Activated naive CD8-positive, alpha-beta T cell treated with anti-CD3 and anti-CD28 coated beads, Interleukin-2, amount 50 U/mL, for 24 hours (primary cell): ENCODE results near the gene CPTP.

ENCODE experiments used
- ATAC-seq: fragments of 150-1000 bp; cut with Tn5 transposase; one replicate; pipeline ENCODE4 v1.10.0; 2021
- DNase-seq: peaks from one replicate; pipeline ENCODE4 v3.0.0; 2021
- H3K27ac Mint-ChIP-seq: one replicate; pipeline ENCODE4 v1.8.0; 2021; ENCODE audit warnings: mild to moderate bottlenecking, mixed read lengths
- H3K27me3 Mint-ChIP-seq: one replicate; pipeline ENCODE4 v1.8.0; 2021; ENCODE audit warnings: mixed read lengths
- H3K36me3 Mint-ChIP-seq: one replicate; pipeline ENCODE4 v1.8.0; 2021; ENCODE audit warnings: low read depth, mixed read lengths
- H3K4me1 Mint-ChIP-seq: one replicate; pipeline ENCODE4 v1.8.0; 2021; ENCODE audit warnings: mixed read lengths
- H3K4me3 Mint-ChIP-seq: one replicate; pipeline ENCODE4 v1.8.0; 2021; ENCODE audit warnings: mild to moderate bottlenecking, moderate library complexity, mixed read lengths
- H3K9me3 Mint-ChIP-seq: one replicate; pipeline ENCODE4 v1.8.0; 2021; ENCODE audit warnings: mixed read lengths

Gene CPTP

DNA sequence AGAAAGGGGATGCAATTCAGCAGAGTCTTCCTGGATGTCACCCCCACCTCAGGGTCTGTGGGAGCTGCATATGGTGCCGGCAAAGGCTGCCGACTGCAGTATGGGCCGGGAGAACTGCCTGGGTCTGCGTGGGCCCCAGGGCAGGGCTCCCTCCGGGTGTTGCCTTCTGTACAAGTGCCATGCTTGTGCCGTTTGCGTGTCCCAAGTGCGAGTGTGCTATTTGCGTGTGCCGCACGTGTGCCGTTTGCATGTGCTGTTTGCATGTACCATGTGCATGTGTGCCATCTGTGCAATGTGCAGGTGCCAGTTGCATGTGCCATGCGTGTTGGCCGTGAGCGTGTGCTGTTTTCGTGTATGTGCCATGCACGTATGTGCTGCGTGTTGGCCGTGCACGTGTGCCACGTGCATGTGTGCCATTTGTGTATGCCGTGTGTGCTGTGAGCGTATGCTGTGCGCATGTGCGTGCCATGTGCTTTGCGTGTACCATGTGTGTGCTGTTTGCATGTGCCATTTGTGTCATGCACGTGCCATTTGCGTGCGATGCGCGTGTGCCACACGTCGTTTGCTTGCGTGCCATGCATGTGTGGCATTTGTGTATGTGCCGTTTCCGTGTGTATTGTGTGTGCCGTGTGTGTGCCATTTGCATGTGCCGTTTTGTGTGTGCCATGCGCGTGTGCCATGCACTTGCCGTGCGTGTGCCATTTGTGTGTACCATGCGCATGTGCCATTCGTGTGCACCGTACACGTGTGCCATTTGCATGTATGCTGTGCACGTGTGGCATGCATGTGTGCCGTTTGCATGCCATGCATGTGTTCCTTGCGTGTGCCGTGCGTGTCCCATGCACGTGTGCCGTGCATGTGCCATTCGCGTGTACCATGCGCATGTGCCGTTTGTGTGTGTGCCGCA, 5.0 kb downstream of the CPTP start:
- ATAC-seq (no peak), DNase-seq (no peak)
- H3K4me1 Mint-ChIP-seq = peaks cover 8% of the 10 kb centered on the region
- H3K4me3 Mint-ChIP-seq = no peak overlapping the region
- H3K36me3 Mint-ChIP-seq = no peaks in the 10 kb centered on the region
- H3K9me3 Mint-ChIP-seq = no peaks in the 10 kb centered on the region
- H3K27ac Mint-ChIP-seq = no peak overlapping the region
- H3K27me3 Mint-ChIP-seq = no peaks in the 10 kb centered on the region

DNA sequence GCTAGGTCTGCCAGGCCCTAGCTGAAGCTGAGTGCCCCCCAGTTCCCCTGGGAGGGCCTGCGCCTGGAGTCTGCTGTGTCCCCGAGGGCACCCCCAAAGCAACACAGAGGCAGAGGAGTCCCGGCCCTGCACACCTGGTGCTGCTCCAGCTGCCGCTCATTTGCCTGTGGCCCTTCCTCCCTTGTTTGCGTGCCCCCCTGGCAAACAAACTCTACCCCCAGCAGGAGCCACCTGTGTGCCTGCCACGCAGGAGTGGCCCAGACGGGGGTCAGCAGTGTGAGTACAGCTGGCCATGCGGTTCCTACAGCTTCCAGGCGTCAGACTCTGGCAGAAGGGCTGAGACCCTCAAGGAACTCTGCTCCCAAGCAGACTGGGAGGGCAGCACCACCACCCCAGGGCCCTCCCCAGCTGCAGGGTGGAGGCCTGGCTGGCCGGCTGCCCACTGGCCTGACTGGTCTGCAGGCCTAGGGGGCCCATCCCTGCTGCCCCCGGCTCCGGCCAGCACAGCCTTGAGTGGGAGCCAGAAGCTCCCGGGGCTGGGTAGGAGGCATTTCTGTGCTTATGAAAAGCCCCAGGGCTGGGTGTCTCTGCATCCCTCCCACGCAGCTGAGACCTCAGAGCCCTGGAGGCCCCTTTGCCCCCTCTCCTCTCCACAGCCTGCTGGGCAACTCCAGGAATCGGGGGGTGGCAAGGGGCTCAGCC, 5.9 kb downstream of the CPTP start:
- no peak overlapping the region for H3K27ac Mint-ChIP-seq
- H3K4me3 Mint-ChIP-seq = no peak overlapping the region
- H3K9me3 Mint-ChIP-seq = no peaks in the 10 kb centered on the region
- H3K4me1 Mint-ChIP-seq = peaks cover 6% of the 10 kb centered on the region
- H3K36me3 Mint-ChIP-seq = no peaks in the 10 kb centered on the region
- no peaks in the 10 kb centered on the region for H3K27me3 Mint-ChIP-seq
- no peak for ATAC-seq
- DNase-seq = no peak

DNA sequence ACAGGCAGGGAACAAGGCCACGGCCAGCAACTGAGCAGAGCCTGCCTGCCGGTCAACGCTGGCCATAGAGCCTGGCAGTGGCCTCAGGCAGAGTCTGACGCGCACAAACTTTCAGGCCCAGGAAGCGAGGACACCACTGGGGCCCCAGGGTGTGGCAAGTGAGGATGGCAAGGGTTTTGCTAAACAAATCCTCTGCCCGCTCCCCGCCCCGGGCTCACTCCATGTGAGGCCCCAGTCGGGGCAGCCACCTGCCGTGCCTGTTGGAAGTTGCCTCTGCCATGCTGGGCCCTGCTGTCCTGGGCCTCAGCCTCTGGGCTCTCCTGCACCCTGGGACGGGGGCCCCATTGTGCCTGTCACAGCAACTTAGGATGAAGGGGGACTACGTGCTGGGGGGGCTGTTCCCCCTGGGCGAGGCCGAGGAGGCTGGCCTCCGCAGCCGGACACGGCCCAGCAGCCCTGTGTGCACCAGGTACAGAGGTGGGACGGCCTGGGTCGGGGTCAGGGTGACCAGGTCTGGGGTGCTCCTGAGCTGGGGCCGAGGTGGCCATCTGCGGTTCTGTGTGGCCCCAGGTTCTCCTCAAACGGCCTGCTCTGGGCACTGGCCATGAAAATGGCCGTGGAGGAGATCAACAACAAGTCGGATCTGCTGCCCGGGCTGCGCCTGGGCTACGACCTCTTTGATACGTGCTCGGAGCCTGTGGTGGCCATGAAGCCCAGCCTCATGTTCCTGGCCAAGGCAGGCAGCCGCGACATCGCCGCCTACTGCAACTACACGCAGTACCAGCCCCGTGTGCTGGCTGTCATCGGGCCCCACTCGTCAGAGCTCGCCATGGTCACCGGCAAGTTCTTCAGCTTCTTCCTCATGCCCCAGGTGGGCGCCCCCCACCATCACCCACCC, 6.7 kb downstream of the CPTP start, which contains the start of gene TAS1R3:
TSS of gene TAS1R3 (plus strand) at position 213 of the 898 bp plus-strand sequence. CDS start at position 279, 66 bp downstream.
- no peak within 1 kb of the TSS for H3K27ac Mint-ChIP-seq
- H3K4me1 Mint-ChIP-seq = no peaks in the 10 kb centered on the region
- H3K9me3 Mint-ChIP-seq = no peaks in the 10 kb centered on the region
- no peak for DNase-seq
- no peak within 1 kb of the TSS for H3K4me3 Mint-ChIP-seq
- ATAC-seq = no peak
- H3K27me3 Mint-ChIP-seq = no peaks in the 10 kb centered on the region
- no peaks in the 10 kb centered on the region for H3K36me3 Mint-ChIP-seq

DNA sequence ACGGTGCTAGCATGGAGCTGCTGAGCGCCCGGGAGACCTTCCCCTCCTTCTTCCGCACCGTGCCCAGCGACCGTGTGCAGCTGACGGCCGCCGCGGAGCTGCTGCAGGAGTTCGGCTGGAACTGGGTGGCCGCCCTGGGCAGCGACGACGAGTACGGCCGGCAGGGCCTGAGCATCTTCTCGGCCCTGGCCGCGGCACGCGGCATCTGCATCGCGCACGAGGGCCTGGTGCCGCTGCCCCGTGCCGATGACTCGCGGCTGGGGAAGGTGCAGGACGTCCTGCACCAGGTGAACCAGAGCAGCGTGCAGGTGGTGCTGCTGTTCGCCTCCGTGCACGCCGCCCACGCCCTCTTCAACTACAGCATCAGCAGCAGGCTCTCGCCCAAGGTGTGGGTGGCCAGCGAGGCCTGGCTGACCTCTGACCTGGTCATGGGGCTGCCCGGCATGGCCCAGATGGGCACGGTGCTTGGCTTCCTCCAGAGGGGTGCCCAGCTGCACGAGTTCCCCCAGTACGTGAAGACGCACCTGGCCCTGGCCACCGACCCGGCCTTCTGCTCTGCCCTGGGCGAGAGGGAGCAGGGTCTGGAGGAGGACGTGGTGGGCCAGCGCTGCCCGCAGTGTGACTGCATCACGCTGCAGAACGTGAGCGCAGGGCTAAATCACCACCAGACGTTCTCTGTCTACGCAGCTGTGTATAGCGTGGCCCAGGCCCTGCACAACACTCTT, 7.6 kb downstream of the CPTP start:
- no peaks in the 10 kb centered on the region for H3K27me3 Mint-ChIP-seq
- DNase-seq (no peak), ATAC-seq (no peak)
- no peaks in the 10 kb centered on the region for H3K4me1 Mint-ChIP-seq
- no peak overlapping the region for H3K4me3 Mint-ChIP-seq
- no peaks in the 10 kb centered on the region for H3K9me3 Mint-ChIP-seq
- no peak overlapping the region for H3K27ac Mint-ChIP-seq
- no peaks in the 10 kb centered on the region for H3K36me3 Mint-ChIP-seq

DNA sequence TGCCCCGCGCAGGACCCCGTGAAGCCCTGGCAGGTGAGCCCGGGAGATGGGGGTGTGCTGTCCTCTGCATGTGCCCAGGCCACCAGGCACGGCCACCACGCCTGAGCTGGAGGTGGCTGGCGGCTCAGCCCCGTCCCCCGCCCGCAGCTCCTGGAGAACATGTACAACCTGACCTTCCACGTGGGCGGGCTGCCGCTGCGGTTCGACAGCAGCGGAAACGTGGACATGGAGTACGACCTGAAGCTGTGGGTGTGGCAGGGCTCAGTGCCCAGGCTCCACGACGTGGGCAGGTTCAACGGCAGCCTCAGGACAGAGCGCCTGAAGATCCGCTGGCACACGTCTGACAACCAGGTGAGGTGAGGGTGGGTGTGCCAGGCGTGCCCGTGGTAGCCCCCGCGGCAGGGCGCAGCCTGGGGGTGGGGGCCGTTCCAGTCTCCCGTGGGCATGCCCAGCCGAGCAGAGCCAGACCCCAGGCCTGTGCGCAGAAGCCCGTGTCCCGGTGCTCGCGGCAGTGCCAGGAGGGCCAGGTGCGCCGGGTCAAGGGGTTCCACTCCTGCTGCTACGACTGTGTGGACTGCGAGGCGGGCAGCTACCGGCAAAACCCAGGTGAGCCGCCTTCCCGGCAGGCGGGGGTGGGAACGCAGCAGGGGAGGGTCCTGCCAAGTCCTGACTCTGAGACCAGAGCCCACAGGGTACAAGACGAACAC, 8.3 kb downstream of the CPTP start:
- ATAC-seq = no peak
- no peaks in the 10 kb centered on the region for H3K4me1 Mint-ChIP-seq
- no peaks in the 10 kb centered on the region for H3K27me3 Mint-ChIP-seq
- H3K4me3 Mint-ChIP-seq = no peak overlapping the region
- DNase-seq = no peak
- H3K9me3 Mint-ChIP-seq = no peaks in the 10 kb centered on the region
- no peak overlapping the region for H3K27ac Mint-ChIP-seq
- no peaks in the 10 kb centered on the region for H3K36me3 Mint-ChIP-seq

DNA sequence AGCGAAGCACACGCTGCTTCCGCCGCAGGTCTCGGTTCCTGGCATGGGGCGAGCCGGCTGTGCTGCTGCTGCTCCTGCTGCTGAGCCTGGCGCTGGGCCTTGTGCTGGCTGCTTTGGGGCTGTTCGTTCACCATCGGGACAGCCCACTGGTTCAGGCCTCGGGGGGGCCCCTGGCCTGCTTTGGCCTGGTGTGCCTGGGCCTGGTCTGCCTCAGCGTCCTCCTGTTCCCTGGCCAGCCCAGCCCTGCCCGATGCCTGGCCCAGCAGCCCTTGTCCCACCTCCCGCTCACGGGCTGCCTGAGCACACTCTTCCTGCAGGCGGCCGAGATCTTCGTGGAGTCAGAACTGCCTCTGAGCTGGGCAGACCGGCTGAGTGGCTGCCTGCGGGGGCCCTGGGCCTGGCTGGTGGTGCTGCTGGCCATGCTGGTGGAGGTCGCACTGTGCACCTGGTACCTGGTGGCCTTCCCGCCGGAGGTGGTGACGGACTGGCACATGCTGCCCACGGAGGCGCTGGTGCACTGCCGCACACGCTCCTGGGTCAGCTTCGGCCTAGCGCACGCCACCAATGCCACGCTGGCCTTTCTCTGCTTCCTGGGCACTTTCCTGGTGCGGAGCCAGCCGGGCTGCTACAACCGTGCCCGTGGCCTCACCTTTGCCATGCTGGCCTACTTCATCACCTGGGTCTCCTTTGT, 9.1 kb downstream of the CPTP start:
- DNase-seq (no peak), ATAC-seq (no peak)
- no peaks in the 10 kb centered on the region for H3K4me1 Mint-ChIP-seq
- H3K36me3 Mint-ChIP-seq = no peaks in the 10 kb centered on the region
- H3K4me3 Mint-ChIP-seq = no peak overlapping the region
- no peaks in the 10 kb centered on the region for H3K27me3 Mint-ChIP-seq
- H3K9me3 Mint-ChIP-seq = no peaks in the 10 kb centered on the region
- H3K27ac Mint-ChIP-seq = no peak overlapping the region

DNA sequence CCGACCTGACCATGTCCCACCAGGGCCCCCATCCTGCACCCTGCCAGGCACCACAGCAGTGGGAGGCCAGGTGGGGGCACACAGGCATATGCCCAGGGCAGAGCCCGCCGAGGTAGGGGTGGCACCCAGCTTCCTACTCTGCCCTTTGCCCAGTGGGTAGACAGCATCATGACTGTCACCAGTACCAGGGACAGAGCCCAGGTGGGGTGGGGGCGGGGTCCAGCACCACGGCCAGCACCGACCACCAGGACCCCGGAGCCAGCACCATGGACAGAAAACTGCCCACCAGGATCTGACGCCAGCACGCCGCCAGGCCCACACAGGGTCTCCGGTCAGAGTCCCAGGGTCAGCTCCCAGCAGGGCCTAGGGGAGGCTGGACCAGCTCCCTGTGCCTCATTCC, 10.2 kb downstream of the CPTP start:
- Mint-ChIP-seq H3K27me3 (no peaks in the 10 kb centered on the region), H3K36me3 (no peaks in the 10 kb centered on the region)

DNA sequence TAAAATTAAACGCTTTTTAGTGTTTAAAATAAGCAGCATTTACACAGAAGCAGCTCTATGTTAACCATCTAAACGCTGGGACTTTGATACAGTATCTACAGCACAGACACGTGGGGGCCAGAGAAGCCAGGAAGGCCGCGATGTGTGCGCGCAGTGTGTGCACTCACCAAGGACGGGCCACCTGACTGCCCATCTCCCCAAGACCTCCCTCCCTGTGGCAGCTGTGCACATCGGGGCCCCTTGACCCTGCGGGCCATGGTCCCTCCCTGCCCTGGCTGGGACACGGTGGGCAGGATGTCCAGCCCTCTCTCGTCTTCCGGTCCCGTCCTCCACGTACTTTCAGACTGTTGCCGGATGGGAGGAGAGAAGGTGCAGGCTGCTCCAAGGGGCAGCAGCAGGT, 10.7 kb downstream of the CPTP start:
- H3K4me3 Mint-ChIP-seq = no peak overlapping the region
- no peaks in the 10 kb centered on the region for H3K9me3 Mint-ChIP-seq
- no peak overlapping the region for H3K27ac Mint-ChIP-seq
- no peaks in the 10 kb centered on the region for H3K27me3 Mint-ChIP-seq
- H3K4me1 Mint-ChIP-seq = no peaks in the 10 kb centered on the region
- ATAC-seq = no peak
- no peak for DNase-seq
- no peaks in the 10 kb centered on the region for H3K36me3 Mint-ChIP-seq

More for the DNA sequence above, 10.2 kb downstream of the CPTP start:
- no peak for ATAC-seq
- H3K4me3 Mint-ChIP-seq = no peak overlapping the region
- no peak for DNase-seq
- H3K9me3 Mint-ChIP-seq = no peaks in the 10 kb centered on the region
- H3K27ac Mint-ChIP-seq = no peak overlapping the region
- no peaks in the 10 kb centered on the region for H3K4me1 Mint-ChIP-seq

DNA sequence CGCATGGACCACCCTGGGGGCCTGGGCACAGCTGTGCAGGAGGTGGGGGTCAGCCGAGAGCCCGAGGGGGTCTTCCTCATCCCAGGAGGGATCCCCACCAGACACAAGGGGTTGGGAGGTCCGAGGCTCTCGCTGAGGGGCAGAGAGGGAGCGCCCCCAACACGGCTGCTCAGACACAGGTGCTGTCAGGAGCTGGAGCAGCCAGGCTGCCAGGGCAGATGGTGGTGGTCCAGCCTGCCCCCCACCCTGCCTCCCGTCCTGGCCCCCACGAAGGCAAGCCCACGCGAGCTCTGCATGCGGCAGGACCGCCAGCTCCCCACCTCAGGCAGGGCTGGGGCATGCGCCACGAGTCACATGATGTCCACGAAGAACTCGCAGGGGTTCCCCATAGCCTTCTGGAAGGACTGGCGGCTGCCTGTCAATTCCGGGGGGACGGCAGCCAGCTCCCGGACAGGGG, 11.2 kb downstream of the CPTP start:
- Mint-ChIP-seq H3K36me3 (peaks cover 5% of the 10 kb centered on the region), H3K4me3 (no peak overlapping the region), H3K27ac (no peak overlapping the region), H3K9me3 (no peaks in the 10 kb centered on the region), H3K4me1 (no peaks in the 10 kb centered on the region), H3K27me3 (no peaks in the 10 kb centered on the region)
- no peak for ATAC-seq
- no peak for DNase-seq

DNA sequence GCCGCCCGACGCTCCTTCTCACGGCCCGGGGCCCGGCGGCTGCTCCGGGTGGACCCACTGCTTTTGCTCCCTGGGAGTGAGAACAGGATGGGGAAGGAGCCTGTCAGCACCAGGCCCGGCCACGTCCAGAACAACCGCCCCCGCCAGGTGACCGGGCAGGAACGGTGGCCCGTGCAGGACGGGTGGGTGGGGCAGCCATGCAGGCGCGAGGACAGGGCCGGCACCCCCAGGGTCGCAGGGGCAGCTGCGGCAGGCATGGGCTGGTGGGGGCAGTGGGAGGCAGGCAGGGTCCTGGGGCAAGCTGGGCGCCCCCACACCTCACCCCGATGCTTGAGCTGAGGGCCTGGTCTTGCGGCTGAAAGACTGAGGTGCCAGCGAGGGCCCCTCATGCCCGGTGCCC, 11.8 kb downstream of the CPTP start:
- H3K4me1 Mint-ChIP-seq = no peaks in the 10 kb centered on the region
- H3K36me3 Mint-ChIP-seq = peaks cover 11% of the 10 kb centered on the region
- H3K27me3 Mint-ChIP-seq = no peaks in the 10 kb centered on the region
- ATAC-seq (no peak), DNase-seq (no peak)
- H3K9me3 Mint-ChIP-seq = no peaks in the 10 kb centered on the region
- no peak overlapping the region for H3K27ac Mint-ChIP-seq
- no peak overlapping the region for H3K4me3 Mint-ChIP-seq

DNA sequence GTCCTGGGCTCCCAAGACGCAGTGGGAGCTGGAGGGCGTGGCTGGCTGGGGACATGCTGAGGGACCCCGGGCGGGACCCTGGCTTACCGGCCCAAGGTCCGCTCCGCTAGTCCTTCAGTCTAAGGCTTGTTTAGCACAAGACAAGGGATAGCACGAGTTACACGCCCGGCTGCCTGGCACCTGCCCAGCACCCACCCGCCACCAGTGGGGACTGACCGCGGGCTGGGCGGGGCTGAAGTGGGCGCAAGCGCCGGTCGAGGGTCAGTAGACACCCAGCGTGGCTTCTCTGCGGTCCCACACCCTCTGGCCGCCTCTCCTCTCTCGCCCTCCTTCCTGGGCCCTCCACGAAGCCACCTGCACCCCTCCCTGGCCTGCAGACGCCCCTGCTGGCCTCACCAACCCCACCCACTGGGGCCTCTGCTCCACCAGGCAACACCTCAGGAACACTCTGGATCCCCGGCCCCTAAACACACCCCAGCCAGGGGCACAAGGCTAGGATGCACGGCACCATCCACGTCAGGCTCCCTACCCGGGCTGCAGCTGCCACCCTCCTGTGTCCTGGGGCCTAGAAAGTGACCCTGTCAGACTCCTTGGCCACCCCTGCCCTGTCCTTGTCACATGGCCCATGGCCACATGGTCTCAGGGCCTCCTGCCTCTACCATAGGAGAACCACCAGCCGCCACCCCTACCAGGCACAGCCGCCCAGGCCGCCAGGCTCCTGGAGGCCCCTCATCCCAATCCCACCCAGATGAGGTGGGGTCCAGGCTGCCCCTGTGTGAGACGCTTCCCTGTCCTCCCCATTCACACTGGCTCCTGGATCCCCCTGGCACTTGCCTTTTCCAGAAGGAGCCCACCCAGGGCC, 12.6 kb downstream of the CPTP start:
- Mint-ChIP-seq H3K27ac (no peak overlapping the region), H3K36me3 (peaks cover 13% of the 10 kb centered on the region), H3K9me3 (no peaks in the 10 kb centered on the region), H3K4me1 (no peaks in the 10 kb centered on the region), H3K4me3 (no peak overlapping the region), H3K27me3 (no peaks in the 10 kb centered on the region)
- no peak for DNase-seq
- no peak for ATAC-seq

DNA sequence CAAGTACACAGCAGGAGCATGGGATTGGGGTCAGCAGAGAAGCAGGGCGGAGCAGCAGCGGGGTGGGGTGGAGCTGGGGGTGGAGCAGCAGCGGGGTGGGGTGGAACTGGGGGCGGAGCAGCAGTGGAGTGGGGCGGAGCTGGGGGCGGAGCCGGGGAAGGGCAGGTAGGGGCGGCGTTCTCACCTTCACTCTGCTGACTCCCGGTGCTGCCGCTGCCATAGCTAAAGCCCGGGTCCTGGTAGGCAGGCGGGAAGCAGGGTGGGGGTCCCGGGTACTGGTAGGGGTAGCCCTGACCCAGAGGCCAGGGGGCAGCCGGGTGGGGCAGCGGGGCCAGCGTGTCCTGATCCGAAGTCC, 13.2 kb downstream of the CPTP start:
- H3K36me3 Mint-ChIP-seq = peaks cover 13% of the 10 kb centered on the region
- no peak overlapping the region for H3K27ac Mint-ChIP-seq
- no peak overlapping the region for H3K4me3 Mint-ChIP-seq
- H3K4me1 Mint-ChIP-seq = no peaks in the 10 kb centered on the region
- peak; percentile 63 for DNase-seq
- H3K27me3 Mint-ChIP-seq = no peaks in the 10 kb centered on the region
- peak; percentile 48 for ATAC-seq
- no peaks in the 10 kb centered on the region for H3K9me3 Mint-ChIP-seq
